Stimulated activated CD4-positive, alpha-beta T cell treated with anti-CD3 and anti-CD28 coated beads, Interleukin-12 subunit alpha, Interleukin-12 subunit beta, amount 100 ng/mL, for 48 hours (primary cell): ENCODE measurements around the gene MOV10.

Experiments used
- DNase-seq, 3 donors: peaks; one replicate each; pipeline ENCODE4 v3.0.0-alpha.2; 2020; ENCODE audit warnings: low read depth in 2 of 3, low spot score in 1 of 3

MOV10 gene

GRCh38 chr1:112729909-112730308, 55.5 kb downstream of the MOV10 start:
- no peak for DNase-seq

- DNase-seq: no peak
Observed at GRCh38 chr1:112731451-112731850, 57.0 kb downstream of the MOV10 start.

DNA sequence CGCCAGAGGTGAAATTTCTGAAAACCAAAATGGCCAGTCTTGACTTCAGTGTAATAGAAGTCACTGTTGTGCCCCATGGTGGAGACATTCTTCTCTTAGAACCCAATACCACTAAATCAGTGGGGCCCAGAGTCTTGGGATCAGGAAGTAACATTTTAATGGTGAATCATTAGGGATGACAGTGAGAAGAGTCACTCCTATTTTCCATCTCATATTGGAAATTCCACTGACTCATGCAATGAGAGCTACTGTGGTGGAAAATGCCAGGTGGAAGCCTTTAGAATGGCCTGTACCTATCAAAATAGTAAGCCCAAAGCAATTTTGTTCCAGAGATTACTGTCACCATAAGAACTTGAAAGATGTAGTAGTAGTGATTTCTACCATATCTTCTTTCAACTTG, 61.3 kb downstream of the MOV10 start:
- DNase-seq: no peak

- DNase-seq: no peak
Observed at GRCh38 chr1:112737573-112737972, 63.1 kb downstream of the MOV10 start.

DNA sequence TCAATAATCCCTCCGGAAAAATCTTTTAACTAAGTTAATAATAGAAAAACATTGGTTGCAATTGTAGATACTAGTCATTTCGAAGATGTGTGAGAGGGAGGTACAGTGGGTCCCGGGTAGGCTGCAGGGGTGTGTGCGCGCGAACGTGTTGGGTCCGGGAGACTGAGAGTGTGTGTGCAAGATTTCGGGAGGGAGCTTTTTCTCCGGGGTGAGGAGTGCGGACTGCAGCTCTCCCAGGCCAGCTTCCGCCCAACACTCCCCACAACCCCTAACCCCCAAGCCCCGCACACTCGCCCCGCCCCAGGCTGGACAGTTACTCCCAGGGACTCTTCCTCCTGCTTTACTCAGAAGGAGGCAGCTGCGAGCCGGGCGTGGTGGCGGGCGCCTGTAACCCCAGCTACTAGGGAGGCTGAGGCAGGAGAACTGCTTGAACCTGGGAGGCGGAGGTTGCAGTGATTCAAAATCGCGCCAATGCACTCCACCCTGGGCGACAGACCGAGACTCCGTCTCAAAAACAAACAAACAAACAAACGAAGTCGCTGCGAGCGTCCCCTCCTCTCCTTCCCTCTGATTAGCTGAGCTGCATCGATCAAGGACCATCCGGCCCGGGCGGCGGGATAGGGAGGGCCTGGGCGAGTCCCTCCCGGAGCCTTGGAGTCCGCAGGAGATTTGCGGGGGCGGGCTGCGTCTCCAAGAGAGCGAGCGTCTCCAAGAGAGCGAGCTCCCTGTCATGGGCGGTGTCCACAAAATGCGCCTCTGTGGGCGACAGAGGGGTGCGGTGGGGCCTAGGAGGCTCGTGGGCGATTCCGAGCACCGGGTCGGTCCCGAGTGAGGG, 68.9 kb downstream of the MOV10 start:
- DNase-seq: no peak

DNA sequence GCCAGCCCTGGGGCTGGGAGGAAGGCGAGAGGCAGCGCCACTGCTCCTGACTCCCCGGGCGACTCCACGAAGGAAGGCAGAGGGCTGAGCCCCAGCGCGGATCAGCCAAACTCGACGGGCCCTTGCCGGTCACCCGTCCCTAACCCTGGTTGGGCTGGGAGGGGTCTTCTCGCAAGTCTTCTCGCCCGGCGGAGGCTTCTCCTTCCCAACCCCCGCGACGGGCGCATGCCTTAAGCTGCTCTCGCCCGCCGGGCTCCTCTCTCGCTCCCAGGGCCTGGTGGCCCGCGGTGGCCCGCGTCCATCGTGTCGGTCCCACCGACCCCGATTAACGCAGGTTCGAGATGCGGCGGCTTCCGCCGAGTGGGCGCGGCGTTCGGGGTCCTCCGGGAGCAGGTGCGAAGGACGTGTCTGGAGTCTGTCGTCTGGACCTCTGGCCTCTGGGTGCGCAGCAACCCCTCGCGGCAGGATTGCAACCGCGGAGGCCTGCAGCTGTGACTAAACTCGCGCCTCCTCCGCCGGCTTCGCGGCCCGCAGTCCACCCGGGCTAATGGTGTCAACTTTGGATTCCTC, 69.6 kb downstream of the MOV10 start:
- DNase-seq: no peak

DNA sequence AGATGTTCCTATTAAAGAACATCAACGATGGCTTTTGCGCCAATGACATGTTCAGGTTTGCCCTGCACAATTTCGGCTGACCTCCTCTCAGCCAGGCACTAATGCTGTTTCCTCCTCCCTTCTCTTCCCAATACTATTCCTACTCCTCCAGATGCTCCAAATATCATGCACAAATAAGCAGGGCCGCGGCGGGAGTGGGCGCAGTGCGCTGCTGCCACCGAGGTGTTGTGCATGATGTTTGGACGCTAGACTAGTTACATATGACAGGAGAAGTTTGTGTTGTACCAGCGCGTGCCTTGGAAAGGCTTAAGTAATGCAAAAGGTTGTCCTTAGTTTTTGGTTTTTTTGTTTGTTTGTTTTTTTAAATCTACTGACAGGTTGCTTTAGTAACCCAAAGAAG, 73.9 kb downstream of the MOV10 start:
- no peak for DNase-seq
